ENCODE results near the gene TSHZ2.

Gene TSHZ2

GRCh38 chr20:53385941-53386767, 414.0 kb downstream of the TSHZ2 start:
- FAIRE-seq (no peak), DNase-seq (ENCODE audit: insufficient read length, low spot score) (no peak)
- TF ChIP-seq POLR2A (IDR thresholded peaks at IDR 0.05; ENCODE audit: low read depth, low read length), result no peak

GRCh38 chr20:53387983-53388675, 416.0 kb downstream of the TSHZ2 start:
- no peak for FAIRE-seq
- no peak for DNase-seq (ENCODE audit: insufficient read length, low spot score)
- TF ChIP-seq POLR2A (IDR thresholded peaks at IDR 0.05; ENCODE audit: low read depth, low read length), result no peak

DNA sequence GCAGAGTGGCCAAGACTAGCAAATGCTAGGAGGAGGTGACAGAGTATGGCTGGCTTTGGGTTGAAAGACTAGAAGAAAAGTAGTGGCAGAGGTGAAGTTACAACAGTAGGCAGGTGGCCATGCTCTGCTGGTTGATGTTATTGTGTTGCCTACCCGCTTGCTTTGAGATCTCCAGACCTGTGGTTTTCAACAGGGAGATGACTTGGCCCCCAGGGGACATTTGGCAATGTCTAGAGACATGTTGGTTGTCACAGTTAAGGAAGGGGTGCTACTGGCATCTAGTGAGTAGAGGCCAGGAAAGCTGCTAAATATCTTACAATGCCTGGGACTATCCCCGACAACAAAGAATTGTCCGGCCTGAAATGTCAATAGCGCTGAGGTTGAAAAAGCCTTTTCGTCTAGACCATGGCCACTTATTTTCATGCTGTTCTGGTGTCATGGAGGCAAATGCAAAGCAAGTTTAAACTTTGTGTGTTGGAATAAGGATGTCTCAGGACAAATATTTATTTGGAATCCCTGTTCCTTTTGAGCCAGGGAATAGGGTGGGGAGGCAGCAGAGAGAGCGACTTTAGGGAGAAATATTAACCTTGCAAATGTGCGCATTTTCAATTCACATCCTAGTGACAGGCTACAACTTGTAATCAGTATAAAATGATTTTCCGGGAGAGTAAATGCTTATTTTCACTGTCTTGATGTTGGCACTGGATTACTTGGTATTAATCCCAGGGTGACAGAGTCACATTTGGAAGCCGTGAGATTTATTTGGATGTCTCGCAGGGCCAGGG, 417.6 kb downstream of the TSHZ2 start:
- FAIRE-seq (no peak), DNase-seq (ENCODE audit: insufficient read length, low spot score) (no peak)
- no peak for TF ChIP-seq POLR2A (IDR thresholded peaks at IDR 0.05; ENCODE audit: low read depth, low read length)

DNA sequence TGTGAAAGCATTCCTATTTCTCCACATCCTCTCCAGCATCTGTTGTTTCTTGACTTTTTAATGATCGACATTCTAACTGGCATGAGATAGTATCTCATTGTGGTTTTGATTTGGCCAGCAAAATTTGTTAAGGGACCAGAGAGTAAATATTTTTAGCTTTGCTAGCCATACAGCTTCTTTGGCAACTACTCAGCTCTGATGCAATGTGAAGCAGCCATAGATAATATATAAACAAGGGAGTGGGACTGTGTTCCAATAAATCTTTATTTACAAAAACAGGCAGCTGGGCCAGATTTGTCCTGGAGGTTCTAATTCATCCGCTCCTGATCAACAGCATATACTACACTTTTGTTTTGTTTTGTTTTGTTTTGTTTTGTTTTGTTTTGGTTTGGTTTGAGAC, 418.6 kb downstream of the TSHZ2 start:
- DNase-seq (ENCODE audit: insufficient read length, low spot score) (no peak), FAIRE-seq (no peak)
- TF ChIP-seq POLR2A (IDR thresholded peaks at IDR 0.05; ENCODE audit: low read depth, low read length), result no peak

- no peak for DNase-seq (ENCODE audit: insufficient read length, low spot score)
- no peak for TF ChIP-seq POLR2A (IDR thresholded peaks at IDR 0.05; ENCODE audit: low read depth, low read length)
- FAIRE-seq, result no peak
These were observed 422.3 kb downstream of the TSHZ2 start for GRCh38 chr20:53394433-53394832.

GRCh38 chr20:53395188-53395923, 423.2 kb downstream of the TSHZ2 start:
- no peak for FAIRE-seq

GRCh38 chr20:53399083-53399482, 426.9 kb downstream of the TSHZ2 start:
- no peak for DNase-seq (ENCODE audit: insufficient read length, low spot score)
- FAIRE-seq, result no peak
- TF ChIP-seq POLR2A (IDR thresholded peaks at IDR 0.05; ENCODE audit: low read depth, low read length), result no peak

More at GRCh38 chr20:53395188-53395923, 423.2 kb downstream of the TSHZ2 start:
- no peak for DNase-seq (ENCODE audit: insufficient read length, low spot score)
- TF ChIP-seq POLR2A (IDR thresholded peaks at IDR 0.05; ENCODE audit: low read depth, low read length), result no peak

DNA sequence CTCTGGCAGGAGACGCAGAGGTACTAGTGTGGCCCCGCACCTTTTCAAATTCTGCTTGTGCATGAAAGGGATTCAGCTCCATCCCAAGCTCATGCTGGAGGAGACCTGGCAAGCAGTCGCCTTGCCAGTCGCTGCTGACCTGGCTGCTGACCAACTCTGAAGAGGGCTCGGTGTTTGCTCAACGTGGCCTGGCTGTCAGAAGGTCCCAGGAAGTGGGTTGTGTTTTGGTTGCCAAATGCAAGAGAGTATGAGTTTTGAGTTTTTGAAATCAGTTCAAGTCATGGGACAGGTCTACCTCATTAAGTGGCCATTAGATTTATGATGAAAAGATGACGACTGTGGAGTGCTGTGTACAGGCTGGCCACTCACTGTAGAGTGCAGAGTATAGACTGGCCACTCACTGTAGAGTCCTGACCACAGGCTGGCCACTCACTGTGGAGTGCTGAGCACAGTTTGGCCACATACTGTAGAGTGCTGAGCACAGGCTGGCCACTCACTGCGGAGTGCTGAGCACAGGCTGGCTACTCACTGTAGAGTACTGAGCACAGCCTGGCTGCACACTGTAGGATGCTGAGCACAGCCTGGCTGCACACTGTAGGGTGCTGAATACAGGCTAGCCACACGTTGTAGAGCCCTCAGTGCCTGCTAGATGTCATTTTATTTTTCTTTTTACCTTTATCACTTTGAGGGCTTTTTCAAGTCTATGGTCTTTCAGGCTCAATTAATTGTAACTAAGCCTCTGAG, 427.6 kb downstream of the TSHZ2 start:
- DNase-seq (ENCODE audit: insufficient read length, low spot score) (no peak), FAIRE-seq (no peak)
- TF ChIP-seq POLR2A (IDR thresholded peaks at IDR 0.05; ENCODE audit: low read depth, low read length), result no peak

DNA sequence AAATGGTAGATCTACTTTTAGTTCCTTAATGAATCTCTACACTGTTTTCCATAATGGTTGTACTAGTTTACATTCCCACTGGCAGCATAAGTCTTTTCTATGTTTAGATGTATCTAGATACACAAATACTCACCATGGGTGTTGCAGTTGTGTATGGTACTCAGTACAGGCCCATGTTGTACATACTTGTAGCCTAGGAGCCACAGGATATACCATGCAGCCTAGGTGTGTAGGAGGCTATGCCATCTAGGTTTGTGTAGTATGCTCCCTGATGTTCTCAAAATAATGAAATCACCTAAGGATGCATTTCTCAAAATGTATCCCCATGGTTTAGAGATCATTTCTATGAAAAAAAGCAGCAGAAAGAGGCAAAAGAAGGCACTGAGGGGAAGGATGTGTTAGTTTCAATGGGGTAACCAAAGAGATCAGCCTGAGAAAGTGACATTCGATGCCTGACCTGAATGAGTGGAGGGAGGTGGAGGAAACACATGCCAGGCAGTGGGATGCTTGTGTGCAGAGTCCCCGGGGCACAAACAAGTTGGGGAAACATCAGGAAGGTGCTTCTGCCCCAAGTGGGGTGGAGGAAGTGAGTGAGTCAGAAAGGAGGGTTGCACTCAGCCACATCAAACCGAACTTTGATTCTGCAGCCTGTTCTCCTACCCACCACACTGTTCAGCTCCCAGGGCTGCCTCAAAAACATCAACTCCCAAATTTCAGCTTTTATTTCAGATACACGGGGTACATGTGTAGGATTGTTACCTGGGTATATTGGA, 430.3 kb downstream of the TSHZ2 start:
- no peak for TF ChIP-seq POLR2A (IDR thresholded peaks at IDR 0.05; ENCODE audit: low read depth, low read length)
- FAIRE-seq, result no peak
- no peak for DNase-seq (ENCODE audit: insufficient read length, low spot score)

DNA sequence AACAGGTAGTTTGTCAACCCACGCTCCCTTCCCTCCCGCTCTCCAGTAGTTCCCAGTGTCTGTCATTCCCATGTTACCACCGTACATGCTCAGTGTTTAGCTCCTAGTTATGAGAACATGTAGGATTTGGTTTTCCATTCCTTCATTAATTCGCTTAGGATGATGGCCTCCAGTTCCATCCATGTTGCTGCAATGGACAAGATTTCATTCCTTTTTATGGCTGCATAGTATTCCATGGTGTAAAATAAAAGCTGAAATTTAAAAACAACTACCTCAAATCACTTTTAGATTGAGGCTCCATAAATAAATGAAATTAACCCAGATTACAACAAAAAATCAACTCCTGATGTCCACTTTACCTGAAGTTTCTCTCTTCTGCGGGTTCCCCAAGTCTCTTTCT, 430.9 kb downstream of the TSHZ2 start:
- FAIRE-seq (no peak), DNase-seq (ENCODE audit: insufficient read length, low spot score) (no peak)
- no peak for TF ChIP-seq POLR2A (IDR thresholded peaks at IDR 0.05; ENCODE audit: low read depth, low read length)

DNA sequence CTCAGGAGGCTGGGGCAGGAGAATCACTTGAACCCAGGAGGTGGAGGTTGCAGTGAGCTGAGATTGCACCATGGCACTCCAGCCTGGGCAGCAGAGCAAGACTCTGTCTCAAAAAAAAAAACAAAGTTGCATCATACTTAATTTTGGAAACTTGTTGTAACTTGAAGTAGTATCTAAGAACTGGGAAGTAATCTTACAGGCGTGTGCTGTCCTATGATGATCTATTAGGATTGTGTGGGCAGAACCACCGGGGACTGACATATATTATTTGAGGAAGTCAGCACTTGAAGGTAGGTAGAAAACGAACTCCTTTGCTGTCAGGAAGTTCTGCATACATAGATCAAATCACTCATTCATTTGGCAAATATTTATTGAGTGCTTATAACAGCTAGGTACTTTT, 433.0 kb downstream of the TSHZ2 start:
- no peak for TF ChIP-seq POLR2A (IDR thresholded peaks at IDR 0.05; ENCODE audit: low read depth, low read length)
- no peak for FAIRE-seq
- no peak for DNase-seq (ENCODE audit: insufficient read length, low spot score)

DNA sequence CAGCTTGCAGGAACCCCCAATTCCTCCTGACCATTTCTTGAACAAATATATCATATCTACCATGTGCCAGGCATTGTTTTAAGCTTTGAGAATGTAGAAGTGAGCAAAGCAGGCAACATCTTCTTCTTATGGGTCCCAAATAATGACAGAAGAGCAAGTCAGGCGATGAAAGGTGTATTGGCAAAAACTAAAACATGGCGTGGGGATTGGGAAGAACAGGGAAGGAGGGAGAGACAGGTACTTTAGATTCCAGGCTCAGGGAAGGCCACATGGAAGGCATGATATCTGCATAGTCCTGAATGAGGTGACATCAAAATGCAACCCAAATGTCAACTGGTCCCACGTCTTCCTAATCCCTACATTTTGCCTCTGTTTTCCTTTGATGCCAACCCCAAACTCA, 434.4 kb downstream of the TSHZ2 start:
- FAIRE-seq (no peak), DNase-seq (ENCODE audit: insufficient read length, low spot score) (no peak)
- TF ChIP-seq POLR2A (IDR thresholded peaks at IDR 0.05; ENCODE audit: low read depth, low read length), result no peak

Data from H54 (cell line).